ENCODE data around the gene SYCP2.
"Not testable (repeated sequence)": the region's sequence is repeated elsewhere in the genome, so short reads cannot be mapped to it uniquely, and the experiment has no call there.

The SYCP2 gene

DNA sequence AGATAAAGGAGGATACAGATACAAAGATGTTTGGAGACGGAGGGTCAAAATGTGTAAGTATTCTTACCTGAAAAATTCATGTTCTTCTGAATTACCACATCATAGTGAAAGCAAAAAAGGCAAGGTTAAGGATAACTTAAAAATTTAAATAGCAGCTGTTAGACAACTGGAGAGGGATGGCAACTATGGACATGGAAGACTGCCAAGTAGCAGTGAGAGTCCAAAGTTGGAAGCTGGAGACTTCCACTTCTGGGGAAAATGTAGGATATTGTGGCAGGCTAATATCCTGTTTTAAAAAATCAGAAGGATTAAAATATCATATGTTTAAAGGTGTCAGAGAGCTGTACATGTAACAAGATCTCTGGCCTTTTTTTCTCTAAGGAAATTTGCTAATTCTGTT, 29.8 kb downstream of the SYCP2 start:
- Histone ChIP-seq H3K36me3 (no peaks in the 10 kb centered on the region), H3K27ac (no peak overlapping the region), H3K9me3 (no peaks in the 10 kb centered on the region), H3K27me3 (no peaks in the 10 kb centered on the region), H3K4me3 (no peak overlapping the region), H3K4me1 (no peaks in the 10 kb centered on the region)
- intact Hi-C loops (cut with DNase I; ENCODE audit: low total_unique reads), result no loop called here
- no peak for DNase-seq
- TF ChIP-seq, protein P1, sequence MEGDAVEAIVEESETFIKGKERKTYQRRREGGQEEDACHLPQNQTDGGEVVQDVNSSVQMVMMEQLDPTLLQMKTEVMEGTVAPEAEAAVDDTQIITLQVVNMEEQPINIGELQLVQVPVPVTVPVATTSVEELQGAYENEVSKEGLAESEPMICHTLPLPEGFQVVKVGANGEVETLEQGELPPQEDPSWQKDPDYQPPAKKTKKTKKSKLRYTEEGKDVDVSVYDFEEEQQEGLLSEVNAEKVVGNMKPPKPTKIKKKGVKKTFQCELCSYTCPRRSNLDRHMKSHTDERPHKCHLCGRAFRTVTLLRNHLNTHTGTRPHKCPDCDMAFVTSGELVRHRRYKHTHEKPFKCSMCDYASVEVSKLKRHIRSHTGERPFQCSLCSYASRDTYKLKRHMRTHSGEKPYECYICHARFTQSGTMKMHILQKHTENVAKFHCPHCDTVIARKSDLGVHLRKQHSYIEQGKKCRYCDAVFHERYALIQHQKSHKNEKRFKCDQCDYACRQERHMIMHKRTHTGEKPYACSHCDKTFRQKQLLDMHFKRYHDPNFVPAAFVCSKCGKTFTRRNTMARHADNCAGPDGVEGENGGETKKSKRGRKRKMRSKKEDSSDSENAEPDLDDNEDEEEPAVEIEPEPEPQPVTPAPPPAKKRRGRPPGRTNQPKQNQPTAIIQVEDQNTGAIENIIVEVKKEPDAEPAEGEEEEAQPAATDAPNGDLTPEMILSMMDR (IDR thresholded peaks at IDR 0.05), result no peak

DNA sequence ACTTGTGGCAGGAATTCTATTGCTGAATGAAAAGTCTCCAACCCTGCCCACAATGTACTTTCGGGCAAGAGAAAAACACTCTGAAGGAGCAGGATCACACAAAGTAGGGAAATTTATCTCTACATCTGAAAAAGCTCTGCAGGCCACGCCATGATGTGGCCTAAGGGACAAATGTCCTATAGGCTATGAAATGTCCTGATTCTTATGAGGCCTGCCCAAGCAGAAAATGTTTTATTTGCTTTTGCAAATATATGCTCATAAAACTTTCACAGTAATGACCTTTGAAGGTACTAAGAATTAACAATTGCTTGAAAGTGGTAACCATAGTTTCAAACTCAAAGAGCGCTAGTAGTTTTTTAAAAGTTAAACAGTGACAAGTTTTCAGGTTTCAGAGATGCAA, 31.0 kb downstream of the SYCP2 start:
- no peaks in the 10 kb centered on the region for H3K9me3 ChIP-seq
- H3K27ac ChIP-seq, result no peak overlapping the region
- H3K4me3 ChIP-seq, result no peak overlapping the region
- no peaks in the 10 kb centered on the region for H3K27me3 ChIP-seq
- no peaks in the 10 kb centered on the region for H3K36me3 ChIP-seq
- H3K4me1 ChIP-seq, result no peaks in the 10 kb centered on the region
- TF ChIP-seq, protein P1 (IDR thresholded peaks at IDR 0.05), result no peak
- no peak for DNase-seq
- intact Hi-C loops (cut with DNase I; ENCODE audit: low total_unique reads), result no loop called here

DNA sequence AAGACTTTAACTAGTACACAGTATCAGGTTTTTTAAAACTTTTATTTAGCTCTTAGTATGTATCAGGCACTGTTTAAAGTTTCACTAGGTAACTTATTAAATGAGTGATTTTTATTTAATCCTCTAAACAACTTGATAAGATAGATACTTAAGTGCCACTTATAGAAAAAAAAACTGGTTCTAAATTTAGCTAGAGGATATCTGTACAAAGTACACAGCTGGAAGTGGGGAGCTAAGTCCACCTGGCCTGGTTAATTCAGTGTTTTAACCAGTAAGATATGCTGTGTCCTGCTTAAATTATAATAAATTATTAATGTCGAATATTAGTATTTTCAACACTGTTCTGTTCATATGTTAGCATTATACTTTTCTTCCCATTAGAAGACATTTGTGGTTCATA, 37.5 kb downstream of the SYCP2 start:
- Histone ChIP-seq H3K36me3 (no peaks in the 10 kb centered on the region), H3K9me3 (no peaks in the 10 kb centered on the region), H3K27me3 (no peaks in the 10 kb centered on the region), H3K4me3 (no peak overlapping the region), H3K4me1 (no peaks in the 10 kb centered on the region), H3K27ac (no peak overlapping the region)
- TF ChIP-seq, protein P1 (IDR thresholded peaks at IDR 0.05), result no peak
- intact Hi-C loops (cut with DNase I; ENCODE audit: low total_unique reads), result no loop called here
- DNase-seq, result no peak

DNA sequence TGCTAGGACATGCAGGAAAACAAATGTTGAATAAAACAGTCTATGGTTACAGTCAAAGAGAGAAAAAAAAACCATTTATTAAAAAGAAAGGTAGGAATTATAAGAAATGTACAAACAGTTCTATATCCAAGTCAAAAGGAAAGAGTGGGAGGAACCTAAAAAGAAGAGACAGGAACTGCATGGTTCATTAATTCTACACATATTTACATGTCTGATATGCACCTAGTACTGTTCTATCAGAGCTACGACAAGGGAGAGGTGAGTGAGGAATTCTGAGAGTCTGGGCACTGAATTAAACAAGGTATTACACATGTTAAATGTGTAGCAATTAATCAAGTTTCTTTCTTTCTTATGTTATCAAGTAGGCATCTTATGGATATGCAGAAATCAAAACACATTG, 41.9 kb downstream of the SYCP2 start:
- intact Hi-C loops (cut with DNase I; ENCODE audit: low total_unique reads), result no loop called here
- Histone ChIP-seq H3K4me3 (no peak overlapping the region), H3K4me1 (no peaks in the 10 kb centered on the region), H3K9me3 (no peaks in the 10 kb centered on the region), H3K27me3 (no peaks in the 10 kb centered on the region), H3K36me3 (no peaks in the 10 kb centered on the region), H3K27ac (no peak overlapping the region)
- DNase-seq, result no peak
- TF ChIP-seq, protein P1 (IDR thresholded peaks at IDR 0.05), result no peak

DNA sequence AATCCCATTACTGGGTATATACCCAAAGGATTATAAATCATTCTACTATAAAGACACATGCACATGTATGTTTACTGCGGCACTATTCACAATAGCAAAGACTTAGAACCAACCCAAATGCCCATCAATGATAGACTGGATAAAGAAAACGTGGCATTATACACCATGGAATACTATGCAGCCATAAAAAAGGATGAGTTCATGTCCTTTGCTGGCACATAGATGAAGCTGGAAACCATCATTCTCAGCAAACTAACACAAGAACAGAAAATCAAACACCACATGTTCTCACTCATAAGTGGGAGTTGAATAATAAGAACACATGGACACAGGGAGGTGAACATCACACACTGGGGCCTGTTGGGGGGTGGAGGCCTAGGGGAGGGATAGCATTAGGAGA, 43.4 kb downstream of the SYCP2 start:
- intact Hi-C loops (cut with DNase I; ENCODE audit: low total_unique reads), result not testable (repeated sequence)

DNA sequence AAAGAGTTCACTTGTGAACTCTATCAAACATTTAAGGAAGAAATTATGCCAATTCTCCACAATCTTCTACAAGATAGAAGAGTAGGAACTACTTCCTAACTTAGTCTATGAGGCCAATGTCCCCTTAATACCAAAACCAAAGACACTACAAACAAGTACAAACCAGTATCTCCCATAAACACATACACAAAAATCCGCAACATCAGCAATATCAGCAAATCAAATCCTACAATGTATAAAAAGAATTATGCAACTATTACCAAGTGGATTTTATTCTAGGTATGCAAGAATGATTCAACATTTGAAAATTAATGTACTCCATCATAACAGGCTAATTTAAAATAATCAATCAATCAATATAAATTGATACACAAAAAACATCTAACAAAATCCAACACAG, 45.4 kb downstream of the SYCP2 start:
- no peak for DNase-seq
- Histone ChIP-seq H3K4me1 (no peaks in the 10 kb centered on the region), H3K9me3 (no peaks in the 10 kb centered on the region), H3K4me3 (no peak overlapping the region), H3K27me3 (no peaks in the 10 kb centered on the region), H3K27ac (no peak overlapping the region), H3K36me3 (no peaks in the 10 kb centered on the region)
- intact Hi-C loops (cut with DNase I; ENCODE audit: low total_unique reads), result no loop called here
- TF ChIP-seq, protein P1 (IDR thresholded peaks at IDR 0.05), result no peak

More for the DNA sequence above, 43.4 kb downstream of the SYCP2 start:
- H3K27ac ChIP-seq, DNase-seq, H3K27me3 ChIP-seq, H3K9me3 ChIP-seq, H3K4me3 ChIP-seq, H3K4me1 ChIP-seq, H3K36me3 ChIP-seq: not testable (repeated sequence)
